Subcutaneous adipose tissue (tissue), 4 donors: ENCODE data around the gene SOX8. TPM values are rescaled to one million over a fixed set of nuclear protein-coding genes. Genes with fewer than 3 reads are reported as not detected.

ENCODE experiments used
- total RNA-seq, 4 donors: library from RNA; depleted of rRNA; stranded (reverse); fragments of >200 nt; gene quantifications; one replicate each; pipeline ENCODE4 v1.1.0, GENCODE V29; 2016
- TF ChIP-seq, protein P1 (sequence below): fragments of 450-650 bp; IDR thresholded peaks from one replicate; pipeline ENCODE4 v1.5.1; 2016; ENCODE audit warnings: low read depth, mild to moderate bottlenecking, control low read depth, antibody characterized with exemption, moderate library complexity

The SOX8 gene
- total RNA-seq, 4 donors from 2014 or later, result 1.0 TPM; not detected in 3

- TF ChIP-seq, protein P1, sequence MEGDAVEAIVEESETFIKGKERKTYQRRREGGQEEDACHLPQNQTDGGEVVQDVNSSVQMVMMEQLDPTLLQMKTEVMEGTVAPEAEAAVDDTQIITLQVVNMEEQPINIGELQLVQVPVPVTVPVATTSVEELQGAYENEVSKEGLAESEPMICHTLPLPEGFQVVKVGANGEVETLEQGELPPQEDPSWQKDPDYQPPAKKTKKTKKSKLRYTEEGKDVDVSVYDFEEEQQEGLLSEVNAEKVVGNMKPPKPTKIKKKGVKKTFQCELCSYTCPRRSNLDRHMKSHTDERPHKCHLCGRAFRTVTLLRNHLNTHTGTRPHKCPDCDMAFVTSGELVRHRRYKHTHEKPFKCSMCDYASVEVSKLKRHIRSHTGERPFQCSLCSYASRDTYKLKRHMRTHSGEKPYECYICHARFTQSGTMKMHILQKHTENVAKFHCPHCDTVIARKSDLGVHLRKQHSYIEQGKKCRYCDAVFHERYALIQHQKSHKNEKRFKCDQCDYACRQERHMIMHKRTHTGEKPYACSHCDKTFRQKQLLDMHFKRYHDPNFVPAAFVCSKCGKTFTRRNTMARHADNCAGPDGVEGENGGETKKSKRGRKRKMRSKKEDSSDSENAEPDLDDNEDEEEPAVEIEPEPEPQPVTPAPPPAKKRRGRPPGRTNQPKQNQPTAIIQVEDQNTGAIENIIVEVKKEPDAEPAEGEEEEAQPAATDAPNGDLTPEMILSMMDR, result no peak
These were observed 1.8 kb downstream of the SOX8 start for GRCh38 chr16:983044-984030.

GRCh38 chr16:984121-984694 is 2.6 kb downstream of the SOX8 start:
- TF ChIP-seq, protein P1, result no peak

GRCh38 chr16:984736-985636 is 3.4 kb downstream of the SOX8 start:
- TF ChIP-seq, protein P1, result no peak

GRCh38 chr16:985646-986400 is 4.3 kb downstream of the SOX8 start:
- TF ChIP-seq, protein P1, result no peak

DNA sequence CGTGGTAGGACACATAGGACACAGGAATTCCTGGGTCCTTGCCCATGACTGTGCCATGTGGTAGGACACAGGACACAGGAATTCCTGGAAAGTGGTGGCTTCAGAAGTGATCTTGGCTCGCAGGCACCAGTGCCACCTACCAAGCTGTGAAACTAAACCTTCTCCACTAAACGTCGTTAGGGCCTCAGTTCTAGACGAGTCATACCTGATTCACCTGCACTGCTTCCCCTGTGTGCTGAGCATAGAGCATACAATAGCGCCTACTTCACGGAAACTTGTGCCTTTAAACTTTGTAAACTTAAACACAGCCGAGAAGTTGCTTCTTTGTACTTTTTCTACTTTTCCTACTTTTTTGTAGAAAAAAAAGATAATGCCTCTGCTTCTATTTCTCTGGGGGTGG is 4.8 kb downstream of the SOX8 start:
- TF ChIP-seq, protein P1, result no peak

GRCh38 chr16:986925-987582 is 5.5 kb downstream of the SOX8 start:
- TF ChIP-seq, protein P1, result no peak
